HepG2 (cell line): ENCODE measurements around the gene GNG3. TPM values are rescaled to one million over a fixed set of nuclear protein-coding genes. Genes with fewer than 3 reads are reported as not detected.
A peak's percentile ranks its signal among the peaks of the same experiment; 100 is the strongest.

Experiments used
- ARNTL ChIP-seq: sonication (generic); formaldehyde crosslinking; IDR thresholded peaks from 2 replicates; pipeline ENCODE4 v1.4.0; 2020; ENCODE audit warnings: mild to moderate bottlenecking, missing genetic modification reagents
- ATF7-NPFF ChIP-seq: sonication (generic); formaldehyde crosslinking; IDR thresholded peaks from 2 replicates; pipeline ENCODE4 v1.8.1; 2023; ENCODE audit warnings: mild to moderate bottlenecking, low read depth, missing genetic modification reagents, moderate library complexity
- DDIT3 ChIP-seq: sonication (generic); formaldehyde crosslinking; IDR thresholded peaks from 2 replicates; pipeline ENCODE4 v1.4.0; 2020; ENCODE audit warnings: mild to moderate bottlenecking, missing genetic modification reagents
- EP300 ChIP-seq, 3 experiments: sonication (generic) in 1 of 3; formaldehyde crosslinking in 1 of 3; IDR thresholded peaks; 2 replicates each; pipeline versions ENCODE4 v1.5.1 to v1.6.1; 2011 to 2020; ENCODE audit warnings: low read depth in 2 of 3, low read length in 2 of 3, borderline replicate concordance in 1 of 3, improper control_type of control experiment in 1 of 3, mild to moderate bottlenecking in 1 of 3, missing genetic modification reagents in 1 of 3, moderate library complexity in 1 of 3
- FUBP1 ChIP-seq: sonication (generic); formaldehyde crosslinking; IDR thresholded peaks from 2 replicates; pipeline ENCODE4 v1.5.1; 2020; ENCODE audit warnings: missing genetic modification reagents, mild to moderate bottlenecking, borderline replicate concordance
- GABPB1 ChIP-seq: IDR thresholded peaks from 2 replicates; pipeline ENCODE4 v1.6.1; 2016; ENCODE audit warnings: mild to moderate bottlenecking, missing genetic modification reagents, moderate library complexity, missing compliant biosample characterization
- GTF3A ChIP-seq: sonication (generic); formaldehyde crosslinking; conservative IDR thresholded peaks from 2 replicates; pipeline ENCODE4 v1.4.0; 2020; ENCODE audit warnings: mild to moderate bottlenecking, missing genetic modification reagents
- IKZF5 ChIP-seq: IDR thresholded peaks from 2 replicates; pipeline ENCODE4 v1.6.1; 2018; ENCODE audit warnings: missing genetic modification reagents, mild to moderate bottlenecking, missing compliant biosample characterization
- KDM6A ChIP-seq: IDR thresholded peaks from 2 replicates; pipeline ENCODE4 v1.6.1; 2016; ENCODE audit warnings: low read depth
- RARG ChIP-seq: sonication (generic); formaldehyde crosslinking; IDR thresholded peaks from 2 replicates; pipeline ENCODE4 v1.4.0; 2020; ENCODE audit warnings: low read depth, mild to moderate bottlenecking, missing genetic modification reagents
- RFX5 ChIP-seq: IDR thresholded peaks from 2 replicates; pipeline ENCODE4 v1.6.1; 2011; ENCODE audit warnings: low read depth, low read length, improper control_type of control experiment
- SALL2 ChIP-seq: sonication (generic); formaldehyde crosslinking; IDR thresholded peaks from 2 replicates; pipeline ENCODE4 v1.8.1; 2023; ENCODE audit warnings: mild to moderate bottlenecking, missing genetic modification reagents, inconsistent platforms
- TCF7L2 ChIP-seq: IDR thresholded peaks from 2 replicates; pipeline ENCODE4 v1.6.1; 2011; ENCODE audit warnings: mild to moderate bottlenecking, low read depth, low read length, moderate library complexity
- YY1 ChIP-seq: IDR thresholded peaks from 2 replicates; pipeline ENCODE4 v1.6.1; 2011; ENCODE audit warnings: low read length, low read depth, moderate library complexity, mild to moderate bottlenecking; ENCODE audit not compliant: insufficient read depth, insufficient replicate concordance
- ZBTB7A ChIP-seq: sonication (generic); formaldehyde crosslinking; IDR thresholded peaks from 2 replicates; pipeline ENCODE4 v1.8.0; 2022; ENCODE audit warnings: mild to moderate bottlenecking, missing genetic modification reagents
- ZFP90 ChIP-seq: sonication (generic); formaldehyde crosslinking; IDR thresholded peaks from 2 replicates; pipeline ENCODE4 v1.8.0; 2022; ENCODE audit warnings: missing genetic modification reagents, mild to moderate bottlenecking, inconsistent platforms, borderline replicate concordance
- ZNF10 ChIP-seq: sonication (generic); formaldehyde crosslinking; IDR thresholded peaks from 2 replicates; pipeline ENCODE4 v1.4.0; 2020; ENCODE audit warnings: mild to moderate bottlenecking, low read depth, missing genetic modification reagents, borderline replicate concordance
- ZNF143 ChIP-seq: sonication (generic); formaldehyde crosslinking; IDR thresholded peaks from 2 replicates; pipeline ENCODE4 v1.4.0; 2020; ENCODE audit warnings: missing genetic modification reagents
- ZNF251 ChIP-seq: sonication (generic); formaldehyde crosslinking; IDR thresholded peaks from 2 replicates; pipeline ENCODE4 v1.9.0; 2021; ENCODE audit warnings: mild to moderate bottlenecking, missing genetic modification reagents
- ZNF432 ChIP-seq: sonication (generic); formaldehyde crosslinking; IDR thresholded peaks from 2 replicates; pipeline ENCODE4 v1.5.0; 2020; ENCODE audit warnings: missing genetic modification reagents, mild to moderate bottlenecking, borderline replicate concordance
- ZNF460 ChIP-seq: sonication (generic); formaldehyde crosslinking; IDR thresholded peaks from 2 replicates; pipeline ENCODE4 v1.5.1; 2020; ENCODE audit warnings: missing genetic modification reagents, mild to moderate bottlenecking, borderline replicate concordance
- ZNF652 ChIP-seq: IDR thresholded peaks from 2 replicates; pipeline ENCODE4 v1.6.1; 2016; ENCODE audit warnings: low read depth, borderline replicate concordance
- ZNF883 ChIP-seq: sonication (generic); formaldehyde crosslinking; IDR thresholded peaks from 2 replicates; pipeline ENCODE4 v1.5.1; 2020; ENCODE audit warnings: mild to moderate bottlenecking, missing genetic modification reagents; ENCODE audit errors: not compliant biosample characterization
- polyA plus RNA-seq, 8 experiments: library from polyadenylated mRNA; depleted of rRNA in 3 of 8; stranded (reverse) in 7 of 8; unstranded in 1 of 8; fragments of >200 nt; fragmentation: Illumina TruSeq in 4 of 8; extraction: Trizol in 4 of 8; gene quantifications; 2 replicates each; pipeline versions ENCODE4 v1.2.1 to v1.2.3, GENCODE V29; 2011 to 2016; ENCODE audit warnings: low read depth in 4 of 8, missing spikeins in 1 of 8, mixed read lengths in 1 of 8; ENCODE audit not compliant: insufficient read depth in 1 of 8
- total RNA-seq, 5 experiments: library from RNA; depleted of rRNA; stranded (reverse); fragments of >200 nt; fragmentation: Illumina TruSeq; extraction: Trizol; gene quantifications; 2 replicates each; pipeline ENCODE4 v1.2.3, GENCODE V29; 2016; ENCODE audit warnings: low read depth in 1 of 5
- TF ChIP-seq, protein P1 (sequence below): sonication (generic); formaldehyde crosslinking; conservative IDR thresholded peaks from 2 replicates; pipeline ENCODE4 v1.5.0; 2020; ENCODE audit warnings: missing genetic modification reagents
- TF ChIP-seq, protein P2 (sequence below): IDR thresholded peaks from 2 replicates; pipeline ENCODE4 v1.6.1; 2016; ENCODE audit warnings: mild to moderate bottlenecking

GNG3 gene
- total and polyA plus RNA-seq, 2 of the 13 experiments (the other 11 are each of a cell fraction or from before 2014, with no cell fraction given), result not detected

GRCh38 chr11:62671236-62671607, 36.3 kb upstream of the GNG3 start (continued):
- TF ChIP-seq, protein P1, sequence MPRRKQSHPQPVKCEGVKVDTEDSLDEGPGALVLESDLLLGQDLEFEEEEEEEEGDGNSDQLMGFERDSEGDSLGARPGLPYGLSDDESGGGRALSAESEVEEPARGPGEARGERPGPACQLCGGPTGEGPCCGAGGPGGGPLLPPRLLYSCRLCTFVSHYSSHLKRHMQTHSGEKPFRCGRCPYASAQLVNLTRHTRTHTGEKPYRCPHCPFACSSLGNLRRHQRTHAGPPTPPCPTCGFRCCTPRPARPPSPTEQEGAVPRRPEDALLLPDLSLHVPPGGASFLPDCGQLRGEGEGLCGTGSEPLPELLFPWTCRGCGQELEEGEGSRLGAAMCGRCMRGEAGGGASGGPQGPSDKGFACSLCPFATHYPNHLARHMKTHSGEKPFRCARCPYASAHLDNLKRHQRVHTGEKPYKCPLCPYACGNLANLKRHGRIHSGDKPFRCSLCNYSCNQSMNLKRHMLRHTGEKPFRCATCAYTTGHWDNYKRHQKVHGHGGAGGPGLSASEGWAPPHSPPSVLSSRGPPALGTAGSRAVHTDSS (CRISPR knock-in tag), result no peak
- no peak for TF ChIP-seq ZNF10 (CRISPR knock-in tag)
- TF ChIP-seq TCF7L2, result no peak
- no peak for TF ChIP-seq ZNF883 (CRISPR knock-in tag)
- no peak for TF ChIP-seq IKZF5 (CRISPR knock-in tag)
- TF ChIP-seq ZNF432 (CRISPR knock-in tag), result no peak
- TF ChIP-seq ARNTL, result no peak; the same call in 1 of the 2 replicates
- TF ChIP-seq GTF3A (CRISPR knock-in tag), result no peak
- no peak for TF ChIP-seq FUBP1 (CRISPR knock-in tag)
- TF ChIP-seq RARG (CRISPR knock-in tag), result no peak
- no peak; the same call in 1 of the 2 replicates for TF ChIP-seq SALL2 (CRISPR knock-in tag)
- 0 out of 2 replicates have a peak, but pooled peaks have one; percentile 37 for TF ChIP-seq ZBTB7A
- TF ChIP-seq ZNF652, result no peak
- no peak; a peak in 1 of 4 replicates for TF ChIP-seq EP300 (IDR thresholded peaks at IDR 0.05; ENCODE audit: low read depth in 2 of 2, low read length in 2 of 2)
- no peak for TF ChIP-seq EP300 (CRISPR knock-in tag; IDR thresholded peaks at IDR 0.05; ENCODE audit: borderline replicate concordance)
- TF ChIP-seq ZNF143, result no peak
- TF ChIP-seq ATF7-NPFF (CRISPR knock-in tag), result peak; percentile 65; the same call in 1 of the 2 replicates
- TF ChIP-seq DDIT3 (CRISPR knock-in tag), result no peak
- TF ChIP-seq YY1, result no peak
- no peak for TF ChIP-seq GABPB1
- no peak for TF ChIP-seq ZNF251 (CRISPR knock-in tag)
- TF ChIP-seq ZNF460 (CRISPR knock-in tag), result no peak
- TF ChIP-seq ZFP90 (CRISPR knock-in tag), result no peak
- 0 out of 2 replicates have a peak, but pooled peaks have one; percentile 9 for TF ChIP-seq RFX5
- TF ChIP-seq, protein P2, sequence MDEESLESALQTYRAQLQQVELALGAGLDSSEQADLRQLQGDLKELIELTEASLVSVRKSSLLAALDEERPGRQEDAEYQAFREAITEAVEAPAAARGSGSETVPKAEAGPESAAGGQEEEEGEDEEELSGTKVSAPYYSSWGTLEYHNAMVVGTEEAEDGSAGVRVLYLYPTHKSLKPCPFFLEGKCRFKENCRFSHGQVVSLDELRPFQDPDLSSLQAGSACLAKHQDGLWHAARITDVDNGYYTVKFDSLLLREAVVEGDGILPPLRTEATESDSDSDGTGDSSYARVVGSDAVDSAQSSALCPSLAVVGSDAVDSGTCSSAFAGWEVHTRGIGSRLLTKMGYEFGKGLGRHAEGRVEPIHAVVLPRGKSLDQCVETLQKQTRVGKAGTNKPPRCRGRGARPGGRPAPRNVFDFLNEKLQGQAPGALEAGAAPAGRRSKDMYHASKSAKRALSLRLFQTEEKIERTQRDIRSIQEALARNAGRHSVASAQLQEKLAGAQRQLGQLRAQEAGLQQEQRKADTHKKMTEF (CRISPR knock-in tag), result no peak
- no peak for TF ChIP-seq KDM6A
